Measurements from ENCODE around the gene TAS2R38.
"Not testable (repeated sequence)": the region's sequence is repeated elsewhere in the genome, so short reads cannot be mapped to it uniquely, and the experiment has no call there.

TAS2R38 gene

DNA sequence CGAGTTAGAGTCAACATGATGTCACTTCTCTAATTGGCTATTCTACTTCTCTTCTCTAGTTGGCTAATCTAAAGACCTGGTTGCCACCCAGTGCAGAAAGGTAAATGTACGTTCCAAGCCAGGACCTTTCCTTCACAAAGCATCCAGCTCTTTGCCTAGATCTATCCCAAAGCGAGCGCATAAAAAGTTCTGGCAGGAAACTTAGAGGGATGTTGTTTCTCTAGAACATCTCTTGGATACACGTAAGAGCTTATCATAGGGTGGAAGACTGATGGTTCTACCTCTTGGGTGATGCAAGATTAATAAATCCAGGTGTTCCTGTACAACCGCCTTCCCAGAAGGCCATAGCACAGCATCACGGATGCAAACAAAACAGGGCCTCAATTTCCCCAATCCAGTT lies at the start of gene TAS2R38:
Gene TAS2R38 (minus strand): TSS at position 101 of the 400 bp plus-strand sequence. CDS start 84 bp downstream, at position 17.
- DNase-seq (ENCODE audit: low spot score), result no peak

- DNase-seq (ENCODE audit: low spot score), result no peak
Observed at GRCh38 chr7:142018154-142018553, 44.6 kb upstream of the TAS2R38 start.

DNA sequence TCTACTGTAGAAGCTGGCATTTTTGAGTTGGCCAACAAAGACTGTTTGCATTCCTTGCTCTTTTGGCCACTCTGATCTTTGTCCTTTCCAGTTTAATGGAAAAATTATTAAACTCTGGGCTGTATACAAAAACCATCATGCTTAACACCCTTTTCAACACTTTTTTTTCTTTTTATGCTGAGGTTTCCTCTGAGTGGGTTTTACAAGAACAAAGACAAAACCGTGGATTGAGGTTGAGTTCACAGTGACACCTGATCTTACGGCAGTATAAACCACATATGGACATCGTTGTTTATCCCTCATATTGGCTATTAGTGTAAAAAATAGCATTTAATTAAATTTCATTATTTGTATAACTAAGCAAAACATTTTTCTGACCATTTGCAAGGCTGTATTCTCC lies 43.9 kb upstream of the TAS2R38 start:
- DNase-seq (ENCODE audit: low spot score), result no peak

DNA sequence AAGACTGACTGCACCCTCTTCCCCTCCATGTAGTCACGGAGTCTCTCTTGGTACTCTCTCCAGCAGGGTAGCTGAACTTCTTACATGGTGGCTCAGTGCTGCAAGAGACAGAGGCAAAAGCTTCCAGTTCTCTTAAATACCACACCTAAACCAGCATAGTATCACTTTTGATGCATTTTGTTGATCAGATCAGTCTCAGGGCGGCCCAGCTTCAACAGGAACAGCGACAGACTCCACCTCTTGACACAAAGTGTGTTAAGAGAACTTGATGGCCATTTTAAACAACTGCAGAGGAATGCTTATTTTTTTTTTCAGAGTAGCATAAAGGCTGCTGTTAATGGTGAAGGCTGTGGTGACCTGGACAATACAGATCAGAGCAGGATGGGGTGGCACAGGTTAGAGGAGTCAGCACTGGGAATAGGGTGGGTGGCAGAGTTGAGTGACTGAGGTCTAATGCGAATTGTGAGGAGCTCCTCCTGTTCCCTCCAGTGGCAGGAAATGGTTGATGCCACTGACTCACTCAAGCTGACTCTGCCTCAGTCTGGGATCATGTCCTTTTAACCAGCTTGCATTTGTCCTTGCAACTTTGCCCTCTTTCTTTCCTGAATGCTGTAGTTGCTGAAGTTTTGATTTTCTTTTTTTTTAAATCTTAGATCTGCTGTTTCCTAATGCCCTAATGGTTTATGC lies 39.4 kb upstream of the TAS2R38 start:
- no peak for DNase-seq (ENCODE audit: low spot score)

GRCh38 chr7:142010952-142011548 lies 37.5 kb upstream of the TAS2R38 start:
- no peak for DNase-seq (ENCODE audit: low spot score)

DNA sequence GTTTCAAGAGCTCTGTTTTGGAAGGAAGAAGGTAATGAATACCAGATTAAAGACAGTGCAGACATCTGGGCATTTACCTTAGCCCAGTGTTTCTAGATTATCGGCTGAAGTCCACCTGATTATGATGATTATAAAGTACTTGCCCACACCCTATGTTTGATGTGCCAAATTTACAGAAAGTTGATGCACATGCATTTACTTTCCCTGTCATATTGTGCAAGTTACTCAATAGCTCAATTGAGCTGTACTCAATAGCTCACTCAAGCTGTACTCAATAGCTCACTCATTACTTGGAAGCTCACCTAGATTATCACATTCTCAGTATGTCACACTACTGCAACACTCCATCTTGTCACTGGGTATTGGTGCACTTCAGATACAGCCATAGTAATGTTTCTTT lies 35.6 kb upstream of the TAS2R38 start:
- no peak for DNase-seq (ENCODE audit: low spot score)

- no peak for DNase-seq (ENCODE audit: low spot score)
Observed at GRCh38 chr7:142006577-142006976, 33.0 kb upstream of the TAS2R38 start.

DNA sequence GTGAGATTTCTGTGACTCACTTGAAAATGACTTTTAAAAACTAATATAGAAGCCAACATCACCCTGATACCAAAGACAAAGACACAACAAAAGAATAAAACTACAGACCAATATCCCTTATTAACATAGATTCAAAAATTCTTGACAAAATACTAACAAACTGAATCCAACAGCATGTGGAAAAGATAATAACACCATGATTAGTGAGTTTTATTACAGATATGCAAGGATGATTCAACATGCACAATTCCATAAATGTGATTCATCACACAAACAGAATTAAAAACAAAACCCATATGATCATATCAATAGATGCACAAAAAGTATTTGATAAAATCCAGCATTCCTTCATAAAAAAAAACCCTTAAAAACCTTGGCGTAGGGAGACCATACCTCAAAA lies 28.6 kb upstream of the TAS2R38 start:
- DNase-seq (ENCODE audit: low spot score), result no peak

DNA sequence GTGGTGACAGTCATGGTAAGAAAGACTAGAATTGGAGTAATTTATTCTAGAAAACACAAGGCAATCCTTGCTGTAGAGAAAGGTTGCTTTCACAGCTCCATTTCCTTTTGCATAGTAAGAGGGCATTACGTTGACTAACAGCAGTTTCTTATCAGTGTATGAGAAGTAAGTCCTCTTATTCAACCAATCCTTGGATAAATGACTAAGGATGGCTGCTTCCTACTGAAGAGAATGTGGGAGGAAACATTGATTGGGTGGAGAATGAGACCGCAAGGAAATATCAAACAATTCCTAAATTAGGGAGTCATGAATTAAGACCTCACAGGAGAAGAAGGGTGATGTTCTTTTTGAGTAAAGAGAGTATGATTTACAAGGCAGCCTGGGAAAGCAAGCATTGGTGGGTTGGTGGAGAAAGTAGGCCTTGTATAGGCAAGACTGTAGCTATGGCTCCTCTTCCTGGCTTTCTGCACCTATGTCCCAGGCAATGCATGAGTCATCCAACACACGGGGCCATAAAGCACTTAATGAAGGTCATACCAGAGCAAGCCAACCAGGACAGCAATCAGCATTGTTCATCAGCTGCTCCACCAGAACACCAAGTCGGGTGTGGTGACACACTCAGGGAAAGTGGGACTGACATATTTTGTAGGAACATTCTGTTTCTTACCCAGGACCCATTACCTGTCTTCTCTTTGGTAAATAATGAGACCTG lies 27.7 kb upstream of the TAS2R38 start:
- no peak for DNase-seq (ENCODE audit: low spot score)

DNA sequence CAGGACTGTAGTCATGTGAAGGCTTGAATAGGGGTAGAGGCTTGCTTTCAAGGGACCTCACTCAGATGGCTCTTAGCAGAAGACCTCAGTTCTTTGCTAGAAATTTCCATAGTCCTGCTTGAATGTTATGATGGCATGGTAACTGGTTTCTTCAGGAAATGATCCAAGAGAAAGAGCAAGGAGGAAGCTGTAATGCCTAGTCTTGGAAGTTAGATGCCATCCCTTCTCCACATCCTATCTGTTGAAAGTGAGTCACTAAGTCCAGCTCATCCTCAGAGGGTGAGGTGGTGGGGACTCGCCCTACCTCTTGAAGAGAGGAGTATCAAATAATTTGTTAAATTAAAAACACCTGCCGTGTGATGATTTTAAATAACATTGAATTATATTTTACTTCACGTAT lies 26.7 kb upstream of the TAS2R38 start:
- no peak for DNase-seq (ENCODE audit: low spot score)

DNA sequence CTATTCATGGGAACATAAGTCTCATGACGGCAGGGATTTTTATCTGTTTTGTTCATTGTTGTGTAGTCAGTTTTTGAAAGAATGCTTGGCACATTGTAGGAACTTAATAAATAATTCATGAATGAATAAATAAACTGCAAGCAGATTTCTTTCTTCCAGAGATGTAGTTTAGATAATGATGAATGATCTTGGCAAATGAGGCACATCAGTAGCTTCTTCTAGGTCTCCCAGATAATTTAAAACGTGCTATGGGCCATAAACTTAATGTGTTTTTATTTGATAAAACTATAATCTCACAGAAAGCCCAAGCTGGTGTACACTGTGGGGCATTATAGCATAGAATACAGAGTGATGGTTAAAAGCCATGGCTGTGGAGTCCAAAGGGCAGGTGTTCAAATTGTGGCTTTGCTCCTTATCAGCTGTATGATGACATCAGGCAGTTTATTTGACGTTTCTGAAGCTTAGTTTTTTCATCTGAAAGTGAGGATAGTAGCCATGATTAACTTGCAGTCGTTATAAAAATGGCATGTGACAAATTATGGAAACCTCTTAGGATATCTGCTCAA lies 25.6 kb upstream of the TAS2R38 start:
- DNase-seq (ENCODE audit: low spot score), result no peak

DNA sequence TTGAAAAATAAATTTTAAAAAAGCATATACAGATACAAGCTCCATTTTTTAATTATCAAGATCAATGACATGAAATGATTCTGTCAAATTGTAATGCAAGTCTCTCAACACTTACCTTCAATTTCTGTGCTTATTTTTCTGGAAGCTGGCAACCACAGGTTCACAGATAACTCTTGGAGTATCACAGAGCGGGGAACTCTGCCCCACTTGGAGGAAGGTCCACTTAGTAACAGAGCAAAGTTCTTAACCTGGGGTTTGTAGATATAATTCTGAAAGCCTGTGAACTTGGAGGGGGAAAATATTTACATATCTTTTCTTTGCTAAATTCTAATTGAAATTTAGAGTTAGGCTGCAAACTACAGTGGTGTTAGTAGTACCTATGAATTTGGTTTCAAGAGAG lies 19.8 kb upstream of the TAS2R38 start:
- no peak for DNase-seq (ENCODE audit: low spot score)

DNA sequence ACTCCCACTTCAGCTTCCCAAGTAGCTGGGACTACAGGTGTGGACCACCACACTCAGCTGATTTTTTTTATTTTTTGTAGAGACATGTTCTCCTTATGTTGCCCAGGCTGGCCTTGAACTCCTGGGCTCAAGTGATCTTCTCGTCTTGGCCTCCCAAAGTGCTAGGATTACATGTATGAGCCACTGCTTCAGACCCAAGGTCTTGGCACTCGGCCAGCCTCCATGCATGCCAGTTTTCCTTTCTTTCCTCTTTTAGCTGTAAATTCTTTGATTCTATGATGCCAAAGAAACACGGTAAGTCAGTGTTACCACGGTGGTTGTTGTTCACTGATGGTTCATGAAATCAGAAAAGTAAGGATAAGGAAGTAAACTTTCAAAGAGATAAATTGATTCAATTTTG lies 19.1 kb upstream of the TAS2R38 start:
- no peak for DNase-seq (ENCODE audit: low spot score)

DNA sequence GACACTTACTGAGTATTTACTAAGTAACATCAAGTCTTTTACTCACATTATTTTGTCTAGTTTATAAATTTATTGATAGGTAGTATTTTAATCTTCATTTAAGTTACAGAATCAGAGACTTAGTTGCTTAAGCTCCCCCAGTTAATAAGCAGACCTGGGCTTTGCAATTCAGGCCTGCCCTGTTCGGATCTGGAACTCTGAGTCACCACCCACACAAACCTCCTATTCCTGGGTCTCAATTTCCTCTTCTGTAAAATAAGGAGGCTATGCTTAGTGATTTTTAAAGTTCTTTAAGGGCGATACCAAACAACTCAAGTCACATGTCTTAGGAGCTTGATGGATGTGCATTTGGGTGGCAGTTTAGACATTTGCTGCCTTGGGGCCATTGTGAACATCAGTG lies 18.6 kb upstream of the TAS2R38 start:
- DNase-seq (ENCODE audit: low spot score), result no peak

GRCh38 chr7:141991140-141991539 lies 17.6 kb upstream of the TAS2R38 start:
- no peak for DNase-seq (ENCODE audit: low spot score)

- DNase-seq (ENCODE audit: low spot score), result no peak
Observed at GRCh38 chr7:141990011-141990725, 16.6 kb upstream of the TAS2R38 start.

DNA sequence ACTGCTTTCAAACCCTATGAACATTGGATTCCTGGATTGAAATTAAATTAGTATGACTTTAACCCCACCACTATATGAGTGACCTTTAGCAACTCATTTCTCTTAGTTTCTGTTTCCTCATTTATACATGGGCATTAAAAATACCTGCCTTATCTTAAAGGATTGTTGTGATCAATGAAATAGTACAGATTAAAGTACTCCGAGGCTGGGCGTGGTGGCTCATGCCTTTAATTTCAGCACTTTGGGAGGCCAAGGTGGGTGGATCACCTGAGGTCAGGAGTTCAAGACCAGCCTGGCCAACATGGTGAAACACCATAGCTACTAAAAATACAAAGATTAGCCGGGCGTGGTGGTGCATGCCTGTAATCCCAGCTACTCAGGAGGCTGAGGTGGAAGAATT lies 14.2 kb upstream of the TAS2R38 start:
- not testable (repeated sequence) for DNase-seq (ENCODE audit: low spot score)

GRCh38 chr7:141986923-141987322 lies 13.3 kb upstream of the TAS2R38 start:
- DNase-seq (ENCODE audit: low spot score), result no peak

GRCh38 chr7:141985926-141986325 lies 12.4 kb upstream of the TAS2R38 start:
- DNase-seq (ENCODE audit: low spot score), result not testable (repeated sequence)

DNA sequence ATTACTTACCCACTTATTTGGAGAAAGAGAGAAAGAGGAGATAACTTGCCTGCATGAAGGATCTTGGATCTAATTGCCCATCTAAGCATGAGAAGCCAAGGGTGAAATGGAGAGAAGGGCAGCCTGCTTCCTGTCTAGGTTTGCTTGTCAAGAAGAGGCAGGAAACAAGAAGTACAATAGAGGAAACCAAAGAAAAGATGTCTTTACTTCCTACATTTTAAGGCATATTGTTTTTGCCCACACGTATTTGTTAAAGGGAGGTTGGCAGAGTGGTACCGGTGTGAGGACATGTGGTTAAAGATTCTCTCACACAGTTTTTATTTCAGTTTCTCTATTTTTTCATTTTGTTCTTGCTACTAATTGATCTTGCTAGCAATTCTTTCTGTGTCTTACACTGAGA lies 6.0 kb upstream of the TAS2R38 start:
- DNase-seq (ENCODE audit: low spot score), result no peak

DNA sequence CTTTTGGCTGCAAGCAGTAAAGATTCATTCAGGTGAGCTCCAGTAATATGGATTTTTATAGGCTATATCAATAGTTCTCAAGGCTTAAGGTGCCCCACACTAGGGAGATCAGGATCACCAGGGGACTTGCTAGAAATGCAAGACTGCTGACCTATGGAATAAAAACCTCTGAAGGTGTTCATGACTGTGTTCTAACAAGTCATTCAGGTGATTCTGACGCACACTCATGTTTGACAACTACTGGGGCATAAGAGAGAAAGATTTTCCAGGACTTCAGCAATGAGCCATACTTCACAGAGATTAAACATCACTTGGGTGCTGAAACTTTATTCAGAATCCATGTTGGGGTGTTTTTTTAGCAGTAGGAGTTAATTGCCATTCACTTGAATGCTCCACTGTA lies 4.8 kb upstream of the TAS2R38 start:
- no peak for DNase-seq (ENCODE audit: low spot score)

GRCh38 chr7:141976524-141977245 lies 3.1 kb upstream of the TAS2R38 start:
- DNase-seq (ENCODE audit: low spot score), result no peak
